Choroid plexus epithelial cell (primary cell): ENCODE data around the gene NHLRC4.
"Not testable (repeated sequence)": the region's sequence is repeated elsewhere in the genome, so short reads cannot be mapped to it uniquely, and the experiment has no call there.

Experiments used
- DNase-seq: peaks from one replicate; pipeline ENCODE4 v3.0.0-alpha.2; 2010; ENCODE audit warnings: low read depth
- H3K4me3 ChIP-seq: 2 replicates; pipeline ENCODE4 v1.5.1; 2011; ENCODE audit warnings: low read depth, mild to moderate bottlenecking, control low read depth, low read length, moderate library complexity
- CTCF ChIP-seq: conservative IDR thresholded peaks from 2 replicates; pipeline ENCODE4 v1.5.1; 2011; ENCODE audit warnings: low read depth, mild to moderate bottlenecking, control low read depth, inconsistent platforms, low read length, moderate library complexity

The NHLRC4 gene

GRCh38 chr16:593406-593805, 26.6 kb downstream of the NHLRC4 start:
- no peak overlapping the region for H3K4me3 ChIP-seq
- DNase-seq, result no peak
- no peak for TF ChIP-seq CTCF

DNA sequence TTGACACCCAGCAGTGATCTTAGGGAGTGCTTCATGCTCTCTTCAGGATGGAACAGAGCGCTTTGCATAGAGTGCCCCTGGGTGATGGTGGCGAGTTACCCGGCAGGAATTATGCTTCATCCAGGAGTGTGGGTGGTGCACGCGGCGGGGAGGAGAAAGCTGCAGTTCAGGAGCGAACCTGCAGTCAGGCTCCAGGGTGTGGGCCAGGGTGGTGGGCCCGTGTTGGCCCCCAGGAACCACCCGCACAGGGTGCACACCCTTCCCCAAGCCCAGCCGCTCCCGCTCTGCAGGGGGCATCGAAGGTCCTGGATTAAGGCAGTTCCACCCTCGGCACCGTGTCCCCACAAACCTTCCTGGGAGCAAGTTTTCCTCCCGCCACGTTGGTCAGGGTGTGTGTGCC, 27.0 kb downstream of the NHLRC4 start:
- no peak overlapping the region for H3K4me3 ChIP-seq
- TF ChIP-seq CTCF, result no peak
- no peak for DNase-seq

DNA sequence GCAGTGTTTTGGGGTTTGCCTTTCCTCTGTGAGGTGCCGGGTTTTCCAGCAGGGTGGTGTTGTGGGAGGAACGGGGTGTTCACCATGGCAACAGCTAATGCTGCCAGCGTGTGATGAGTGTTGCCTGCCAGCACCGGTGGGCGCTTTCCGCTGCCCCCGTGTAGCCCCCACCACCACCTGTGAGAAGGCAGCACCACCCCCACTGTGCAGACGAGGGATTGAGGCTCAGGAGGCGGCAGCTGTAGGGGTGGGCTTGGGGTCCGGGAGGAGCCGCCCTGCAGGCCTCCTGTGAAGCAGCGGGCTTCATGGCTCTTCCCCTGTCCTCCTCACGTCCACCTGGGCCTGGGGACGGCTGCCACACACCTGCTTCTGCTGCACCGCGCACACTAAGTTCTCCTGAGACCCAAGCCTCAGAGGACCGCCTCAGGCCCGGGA, 28.3 kb downstream of the NHLRC4 start:
- no peak overlapping the region for H3K4me3 ChIP-seq
- no peak for TF ChIP-seq CTCF

DNA sequence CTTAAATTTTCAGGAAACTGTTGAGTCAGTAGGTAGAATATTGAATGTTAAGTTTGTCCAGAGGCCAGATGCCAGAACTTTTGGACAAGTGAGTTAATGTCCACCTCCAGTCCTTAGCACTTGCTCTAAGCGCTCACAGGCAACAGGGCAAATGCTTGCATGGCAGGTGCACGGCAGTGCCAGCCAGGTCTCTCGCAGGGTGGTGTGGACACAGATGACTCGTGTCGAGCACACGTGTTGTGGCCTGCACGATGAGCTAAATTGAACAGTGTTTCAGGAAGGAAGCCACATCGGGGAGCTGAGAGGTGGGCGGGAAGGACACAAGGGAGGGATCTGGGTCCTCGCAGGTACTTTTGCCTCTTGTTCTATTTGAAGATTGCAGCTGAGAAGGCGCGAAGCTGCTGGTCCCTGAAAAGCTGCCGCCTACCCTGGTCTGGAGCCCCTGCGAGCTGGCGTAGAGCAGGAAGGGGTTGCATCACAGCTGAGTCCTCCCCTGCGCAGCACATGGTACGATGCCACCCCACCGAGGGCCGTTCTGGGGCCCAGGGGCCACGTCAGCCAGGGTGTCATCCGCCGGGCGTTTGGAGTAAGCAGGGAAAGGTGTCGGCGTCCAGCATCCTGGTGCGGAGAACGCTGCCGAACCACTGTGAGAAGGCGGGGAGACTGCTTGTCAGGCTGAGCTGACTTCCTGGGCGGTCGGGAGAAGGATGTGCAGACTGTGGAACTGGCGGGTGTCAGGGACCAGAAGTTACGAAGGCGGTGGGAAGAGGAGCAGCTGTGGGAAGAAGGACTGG, 29.3 kb downstream of the NHLRC4 start:
- DNase-seq, result no peak
- H3K4me3 ChIP-seq, result no peak overlapping the region
- no peak for TF ChIP-seq CTCF

More for the DNA sequence above, 28.3 kb downstream of the NHLRC4 start:
- no peak for DNase-seq

DNA sequence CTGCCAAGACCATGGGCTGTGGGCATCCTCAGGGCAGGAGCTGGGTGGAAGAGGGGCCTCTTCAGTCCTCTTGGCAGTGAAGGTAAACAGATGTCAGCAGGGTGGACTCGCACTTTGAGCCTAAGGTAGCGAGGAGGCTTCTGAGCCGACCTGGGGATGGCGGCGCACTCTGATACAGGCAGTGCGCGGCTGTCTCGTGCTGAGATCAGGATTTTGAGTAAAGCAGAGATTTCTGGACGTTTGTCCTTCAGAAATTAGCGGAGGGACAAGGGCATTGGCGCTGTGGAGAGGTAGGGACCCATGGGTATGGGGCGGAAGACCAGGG, 29.9 kb downstream of the NHLRC4 start:
- H3K4me3 ChIP-seq, result no peak overlapping the region
- no peak for TF ChIP-seq CTCF
- DNase-seq, result no peak

DNA sequence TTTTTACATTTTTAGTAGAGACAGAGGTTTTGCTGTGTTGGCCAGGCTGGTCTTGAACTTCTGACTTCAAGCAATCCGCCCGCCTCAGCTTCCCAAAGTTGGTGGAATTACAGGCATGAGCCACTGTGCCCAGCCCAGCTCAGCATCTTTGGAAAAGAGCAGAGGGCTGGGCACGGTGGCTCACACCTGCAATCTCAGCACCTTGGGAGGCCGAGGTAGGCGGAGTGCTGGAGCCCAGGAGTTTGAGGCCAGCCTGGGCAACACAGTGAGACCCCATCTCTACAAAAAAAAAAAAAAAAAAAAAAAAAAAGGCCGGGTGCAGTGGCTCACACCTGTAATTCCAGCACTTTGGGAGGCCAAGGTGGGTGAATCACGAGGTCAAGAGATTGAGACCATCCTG, 30.9 kb downstream of the NHLRC4 start:
- not testable (repeated sequence) for H3K4me3 ChIP-seq, DNase-seq

DNA sequence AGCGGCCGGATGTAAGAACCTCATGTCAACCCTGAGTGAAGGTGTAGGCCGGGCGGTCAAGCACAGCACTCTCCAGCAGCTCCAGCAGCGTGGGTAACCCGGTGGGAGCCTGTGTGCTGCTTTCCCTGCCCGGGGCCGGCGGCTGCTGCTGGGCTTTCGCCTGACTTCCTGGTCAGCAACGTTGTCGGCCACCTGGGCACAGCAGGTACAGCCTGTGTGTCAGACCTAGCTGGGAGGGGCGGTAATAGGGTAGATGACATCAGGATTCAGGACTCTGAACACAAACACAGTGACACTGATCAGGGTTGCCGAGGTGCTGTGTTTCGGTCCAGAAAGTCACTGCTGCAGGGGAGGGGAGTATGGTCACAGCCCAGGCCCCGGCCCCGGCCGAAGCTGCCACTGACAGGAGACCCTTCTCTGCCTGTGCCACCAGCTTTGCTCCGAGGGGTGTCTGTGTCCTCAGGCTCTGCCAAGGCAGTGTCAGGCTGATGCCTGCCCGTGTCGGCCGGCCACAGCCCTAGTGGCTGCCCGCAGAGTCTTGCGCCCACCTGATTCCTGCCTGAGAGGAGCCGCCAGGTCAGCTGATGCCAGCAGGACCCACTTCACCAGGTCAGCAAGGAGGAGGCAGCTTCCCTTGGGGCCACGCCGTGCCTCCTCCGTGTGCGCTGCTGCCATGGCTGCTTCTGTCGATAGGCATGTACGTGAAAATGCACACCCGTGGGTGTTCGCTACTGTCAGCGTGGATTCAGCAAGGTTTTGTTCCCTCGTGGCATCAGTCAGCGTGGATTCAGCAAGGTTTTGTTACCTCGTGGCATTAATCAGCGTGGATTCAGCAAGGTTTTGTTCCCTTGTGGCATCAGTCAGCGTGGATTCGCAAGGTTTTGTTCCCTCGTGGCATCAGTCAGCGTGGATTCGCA, 32.3 kb downstream of the NHLRC4 start:
- DNase-seq, result no peak
- no peak for TF ChIP-seq CTCF
- H3K4me3 ChIP-seq, result no peak overlapping the region
